AG20443 (cell line): ENCODE data around the gene C2orf92.
"Not testable (repeated sequence)": the region's sequence is repeated elsewhere in the genome, so short reads cannot be mapped to it uniquely, and the experiment has no call there.

Experiments used
- DNase-seq: peaks from one replicate; pipeline ENCODE4 v3.0.0; 2012; ENCODE audit warnings: low spot score, mixed read lengths

Gene C2orf92

DNA sequence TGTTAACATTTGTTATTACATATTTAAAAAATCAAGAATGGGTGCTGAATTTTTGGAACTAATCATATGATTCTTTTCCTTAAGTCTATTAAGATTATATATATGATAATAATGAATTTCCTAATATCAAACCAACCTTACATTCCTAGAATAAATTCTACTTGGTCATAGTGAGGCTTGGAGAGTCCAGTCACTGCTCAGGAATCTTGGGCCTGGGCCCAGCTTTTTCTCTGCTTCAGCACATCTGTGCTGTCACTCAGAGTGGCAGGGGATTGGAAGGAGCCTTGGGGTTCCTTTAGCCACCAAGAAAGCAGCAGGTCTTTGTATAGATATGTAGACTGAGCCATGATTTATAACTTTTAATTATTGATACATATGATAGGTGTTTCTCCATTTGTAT is 24.0 kb downstream of the C2orf92 start:
- DNase-seq: no peak

DNA sequence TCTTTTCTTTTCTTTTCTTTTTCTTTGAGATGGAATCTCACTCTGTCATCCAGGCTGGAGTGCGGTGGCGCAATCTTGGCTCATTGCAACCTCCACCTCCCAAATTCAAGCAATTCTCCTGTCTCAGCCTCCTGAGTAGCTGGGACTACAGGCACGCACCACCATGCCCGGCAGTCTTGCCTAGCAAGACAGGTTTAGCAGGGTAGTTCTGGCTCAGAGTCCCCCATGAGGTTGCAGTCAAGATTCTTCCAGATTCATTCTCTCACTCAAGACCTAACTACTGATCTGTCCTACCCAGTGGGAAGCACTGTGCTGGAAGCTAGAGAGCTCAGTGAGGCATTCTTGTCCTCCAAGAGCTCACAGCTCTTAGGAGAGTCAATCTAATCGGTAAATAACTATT is 26.2 kb downstream of the C2orf92 start:
- no peak for DNase-seq

DNA sequence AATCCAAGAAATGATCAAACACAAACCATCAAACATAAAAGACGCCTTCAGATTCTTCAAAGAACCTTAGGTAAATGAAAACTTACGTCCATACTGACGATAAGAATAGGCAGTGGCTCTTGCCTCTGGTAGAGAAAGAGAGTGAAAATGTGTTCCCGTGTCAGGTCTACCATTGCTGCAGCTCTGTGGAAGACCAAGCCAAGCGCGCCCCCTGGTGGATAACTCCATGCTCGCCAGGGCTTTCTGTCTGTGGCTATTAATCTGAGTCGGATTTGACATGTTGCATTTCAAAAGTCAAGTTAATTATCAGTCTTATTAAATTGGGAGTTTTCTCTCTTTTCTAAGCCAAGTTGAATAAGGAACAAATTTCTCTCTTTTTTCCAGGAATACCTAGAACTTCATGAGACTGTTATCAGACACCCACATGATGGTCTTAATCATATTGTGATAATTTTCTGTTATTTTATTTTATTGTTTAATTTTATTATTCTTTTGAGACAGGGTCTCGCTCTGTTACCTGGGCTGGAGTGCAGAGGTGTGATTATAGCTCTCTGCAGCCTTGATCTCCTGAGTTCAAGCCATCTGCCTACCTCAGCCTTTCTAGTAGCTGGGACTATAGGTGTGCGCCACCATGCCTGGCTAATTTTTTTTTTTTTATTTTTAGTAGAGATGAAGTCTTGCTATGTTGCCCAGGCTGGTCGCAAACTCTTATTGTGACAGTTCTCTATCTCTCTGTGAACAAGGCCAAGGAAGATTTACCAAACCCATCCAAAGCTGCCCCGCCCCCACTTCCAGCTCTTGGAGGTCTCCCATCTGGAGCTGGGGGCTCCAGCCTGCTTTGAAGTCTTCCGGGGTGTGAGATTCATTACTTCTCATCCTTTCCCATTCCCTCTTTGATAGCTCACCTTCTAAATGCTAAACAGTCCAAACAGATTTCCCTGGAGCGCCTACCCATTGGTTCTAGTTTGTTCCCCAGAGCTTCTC is 28.0 kb downstream of the C2orf92 start:
- peak; percentile 87 for DNase-seq

DNA sequence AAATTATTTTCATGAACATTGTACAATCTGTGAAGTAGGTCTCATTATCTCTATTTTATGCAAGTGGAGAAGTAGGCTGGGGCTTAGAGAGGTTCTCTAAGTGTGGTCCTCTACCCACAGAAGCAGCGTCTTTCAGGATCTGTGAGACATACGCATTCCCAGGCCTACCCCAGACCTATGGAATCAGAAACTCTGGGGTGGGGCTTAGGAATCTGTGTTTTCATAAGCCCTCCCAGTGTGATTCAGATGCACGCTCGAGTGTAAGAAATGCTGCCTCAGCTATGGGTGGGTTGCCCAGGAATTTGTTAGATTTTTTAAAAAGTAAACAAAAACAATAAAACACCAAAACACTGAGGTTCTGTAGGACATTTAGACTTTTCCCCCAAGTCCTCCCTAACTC is 29.0 kb downstream of the C2orf92 start:
- no peak for DNase-seq

DNA sequence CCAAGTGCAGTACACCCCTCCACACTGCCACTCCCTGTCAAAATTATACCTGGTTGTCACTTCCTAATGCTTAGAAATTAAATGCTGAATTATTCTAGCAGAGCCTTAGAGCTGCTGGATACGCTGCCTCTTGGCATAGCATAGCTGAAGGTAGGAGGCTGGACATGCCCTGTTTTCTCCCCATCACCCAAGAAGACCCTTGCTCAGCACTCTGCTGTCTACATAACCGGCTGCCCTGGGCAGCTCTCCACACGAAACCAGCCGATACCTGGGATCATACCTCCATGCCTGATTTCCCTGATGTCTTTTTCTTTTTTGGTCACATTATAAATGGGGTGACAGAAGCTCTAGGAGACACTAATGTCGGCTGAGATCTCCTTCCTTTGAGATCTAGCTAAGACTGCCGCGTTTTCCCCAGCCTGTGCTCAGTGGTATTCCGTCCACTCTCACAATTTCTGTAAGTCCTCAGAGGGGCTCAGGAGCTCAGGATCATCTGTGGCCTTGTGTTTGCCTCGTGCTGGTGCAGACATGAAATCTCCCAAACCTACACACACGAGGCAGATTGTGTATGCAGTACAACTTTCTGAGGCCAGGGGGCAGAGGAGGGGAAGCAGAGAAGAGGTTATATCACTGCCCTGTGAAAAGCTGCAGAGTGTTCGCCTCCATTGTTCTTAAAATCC is 30.4 kb downstream of the C2orf92 start:
- peak; percentile 80 for DNase-seq

DNA sequence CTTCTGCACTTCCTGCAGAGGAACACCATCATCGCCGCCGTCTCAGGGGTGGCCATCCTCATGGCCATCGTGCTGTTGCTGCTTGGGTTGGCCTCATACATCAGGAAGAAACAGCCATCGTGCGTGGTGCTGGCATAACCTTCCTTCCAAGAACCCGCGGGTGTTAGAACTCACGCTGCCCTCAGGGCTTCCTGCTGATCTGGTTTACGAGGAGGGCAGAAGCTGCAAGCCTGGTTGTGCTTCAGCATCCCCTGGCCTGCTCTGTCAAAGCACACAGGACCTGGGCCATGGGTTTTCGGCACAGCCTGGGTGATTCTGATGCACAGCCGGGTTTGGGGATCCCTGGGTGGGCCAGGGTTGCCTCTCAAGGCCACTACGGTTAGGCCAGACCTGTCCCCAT is 31.7 kb downstream of the C2orf92 start:
- DNase-seq: no peak

DNA sequence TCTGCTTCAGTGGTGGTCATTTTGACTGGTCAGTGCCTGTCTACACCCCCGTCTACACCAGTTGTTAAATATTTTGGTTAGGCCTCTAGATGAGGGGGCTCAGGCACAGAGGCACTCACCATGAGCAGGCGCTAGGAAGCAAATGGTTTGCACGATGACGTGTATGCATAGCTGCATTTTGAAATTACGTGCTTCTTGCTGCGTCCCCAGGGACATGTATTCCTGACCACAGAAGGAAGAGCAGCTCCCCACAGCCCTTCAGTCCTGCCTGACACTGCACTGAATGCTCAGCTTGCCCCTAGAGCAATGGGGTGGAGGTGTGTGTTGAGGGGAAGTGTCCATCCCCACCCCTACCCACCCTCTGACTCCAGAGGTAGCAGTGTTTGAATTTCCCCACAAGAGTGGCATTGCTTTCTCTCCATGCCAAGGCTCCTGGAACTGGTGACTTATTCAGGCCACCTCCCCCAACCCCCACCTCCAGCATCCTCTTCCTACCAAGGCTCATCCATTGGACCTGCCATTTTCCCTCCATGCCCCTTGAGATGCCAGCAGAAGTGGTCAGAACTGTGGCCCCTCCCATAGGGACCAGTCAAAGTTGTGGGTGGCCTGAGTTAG is 32.4 kb downstream of the C2orf92 start:
- no peak for DNase-seq

DNA sequence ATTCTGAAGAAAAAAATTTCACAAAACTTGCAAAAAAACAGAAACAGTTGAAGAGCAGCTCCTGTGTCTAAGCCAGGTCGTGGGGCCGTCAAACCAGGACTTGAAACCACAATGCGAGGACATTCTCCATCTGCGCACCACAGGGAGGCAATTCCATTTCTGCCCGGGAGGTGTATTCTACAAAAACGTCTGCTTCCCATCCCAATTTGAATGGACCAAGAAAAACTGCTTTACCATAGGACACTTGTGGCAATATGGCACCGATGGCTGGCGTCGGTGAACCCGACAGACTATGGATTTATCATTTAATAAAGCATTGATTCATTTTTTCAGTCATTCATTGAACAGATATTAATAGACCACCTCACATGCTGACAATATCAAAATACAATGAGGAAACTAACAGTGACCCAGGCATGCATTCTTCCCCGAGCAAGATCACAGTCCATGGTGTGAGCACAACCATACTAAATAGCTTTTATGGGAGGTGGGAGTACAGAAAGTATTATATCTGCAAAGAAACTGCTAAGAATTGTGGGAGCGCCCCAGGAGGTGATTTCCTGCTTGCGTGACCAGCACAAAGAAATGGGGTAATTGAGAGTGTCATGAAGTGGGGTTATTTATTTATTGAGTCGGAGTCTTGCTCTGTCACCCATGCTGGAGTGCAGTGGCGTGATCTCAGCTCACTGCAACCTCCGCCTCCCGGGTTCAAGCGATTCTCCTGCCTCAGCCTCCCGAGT is 33.4 kb downstream of the C2orf92 start:
- peak; percentile 2 for DNase-seq

DNA sequence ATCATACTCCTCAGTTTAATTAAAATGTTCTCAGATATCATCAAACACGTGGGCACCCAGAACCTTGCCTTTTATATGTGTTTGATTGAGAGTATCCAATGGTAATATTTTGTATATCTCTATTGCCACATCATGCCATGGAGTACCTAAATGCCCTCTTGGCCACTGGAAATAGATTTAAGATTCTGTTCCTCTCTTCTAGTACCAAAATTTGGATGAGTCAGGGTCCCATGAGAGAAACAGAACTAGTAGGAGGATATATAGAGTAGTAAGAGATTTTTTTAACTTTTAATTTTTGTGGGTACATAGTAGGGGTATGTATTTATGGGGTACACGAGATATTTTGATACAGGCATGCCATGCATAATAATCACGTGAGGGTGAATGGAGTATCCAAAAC is 34.2 kb downstream of the C2orf92 start:
- DNase-seq: no peak

DNA sequence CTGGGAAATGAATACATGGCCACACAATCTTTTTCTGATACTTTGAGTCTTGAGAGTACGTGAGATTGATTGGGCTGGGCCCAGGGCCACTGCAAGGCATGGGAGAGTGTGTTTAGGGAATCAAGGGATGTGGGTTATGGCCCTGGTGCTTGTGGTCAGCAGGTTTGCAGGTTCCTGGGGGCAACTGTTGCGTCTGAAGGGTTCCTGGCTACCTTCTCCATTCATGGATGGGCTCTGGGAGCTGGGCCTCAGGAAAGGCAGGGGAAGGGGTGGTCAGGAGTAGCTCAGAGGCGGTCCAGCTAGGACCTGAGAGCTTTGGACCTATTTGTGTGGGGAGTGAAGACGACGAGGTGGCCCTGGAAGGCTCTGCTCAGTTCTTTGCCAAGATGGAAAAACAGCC is 35.5 kb downstream of the C2orf92 start:
- no peak for DNase-seq

DNA sequence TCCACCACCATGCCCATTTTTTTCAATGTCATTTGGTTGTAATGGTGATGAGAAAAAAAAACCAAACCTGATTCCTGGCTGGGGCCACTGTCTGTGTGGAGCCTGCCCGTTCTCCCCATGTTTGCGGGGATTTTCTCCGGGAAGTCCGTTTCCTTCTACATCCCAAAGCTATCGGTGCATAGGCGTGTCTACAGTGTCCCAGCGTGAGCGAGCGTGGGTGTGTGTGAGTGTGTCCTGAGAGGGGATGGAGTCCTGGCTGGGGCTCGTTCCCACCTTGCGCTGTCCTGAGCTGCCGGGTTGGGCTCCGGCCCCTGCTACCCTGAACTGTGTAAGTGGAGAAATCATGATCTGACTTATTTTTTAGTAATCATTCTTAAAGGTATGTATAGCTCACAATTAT is 36.6 kb downstream of the C2orf92 start:
- no peak for DNase-seq

DNA sequence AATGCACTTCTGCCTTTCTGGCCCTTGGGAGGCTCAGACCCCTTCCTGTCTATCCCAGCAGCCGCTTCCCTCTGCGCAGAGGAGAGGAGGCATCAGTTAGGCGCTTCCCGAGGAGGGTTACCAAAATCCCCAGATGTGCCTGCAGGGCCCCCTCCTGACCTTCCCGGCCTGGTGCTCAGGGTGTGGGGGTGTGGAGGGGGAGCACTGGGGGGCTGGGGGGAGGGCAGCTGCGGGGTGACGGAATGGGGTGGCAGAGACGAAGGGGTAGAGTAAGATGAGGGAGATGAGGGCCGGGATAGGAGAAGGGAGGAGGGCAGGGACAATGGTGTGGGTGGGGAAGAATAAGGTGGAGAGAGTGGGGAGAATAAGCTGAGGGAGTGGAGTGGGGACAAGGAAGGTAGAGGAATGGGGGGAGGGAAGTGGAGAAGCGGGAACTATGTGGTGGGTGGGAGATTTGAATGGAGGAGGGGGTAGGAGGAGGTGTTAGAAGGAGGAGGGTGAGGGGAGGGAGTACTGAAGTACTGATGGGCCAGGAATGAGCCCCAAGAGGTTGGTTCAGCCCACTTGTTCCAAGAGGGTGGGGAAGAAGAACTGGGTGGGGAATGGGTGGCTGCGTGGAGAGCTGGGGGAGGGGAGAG is 37.3 kb downstream of the C2orf92 start:
- no peak for DNase-seq

DNA sequence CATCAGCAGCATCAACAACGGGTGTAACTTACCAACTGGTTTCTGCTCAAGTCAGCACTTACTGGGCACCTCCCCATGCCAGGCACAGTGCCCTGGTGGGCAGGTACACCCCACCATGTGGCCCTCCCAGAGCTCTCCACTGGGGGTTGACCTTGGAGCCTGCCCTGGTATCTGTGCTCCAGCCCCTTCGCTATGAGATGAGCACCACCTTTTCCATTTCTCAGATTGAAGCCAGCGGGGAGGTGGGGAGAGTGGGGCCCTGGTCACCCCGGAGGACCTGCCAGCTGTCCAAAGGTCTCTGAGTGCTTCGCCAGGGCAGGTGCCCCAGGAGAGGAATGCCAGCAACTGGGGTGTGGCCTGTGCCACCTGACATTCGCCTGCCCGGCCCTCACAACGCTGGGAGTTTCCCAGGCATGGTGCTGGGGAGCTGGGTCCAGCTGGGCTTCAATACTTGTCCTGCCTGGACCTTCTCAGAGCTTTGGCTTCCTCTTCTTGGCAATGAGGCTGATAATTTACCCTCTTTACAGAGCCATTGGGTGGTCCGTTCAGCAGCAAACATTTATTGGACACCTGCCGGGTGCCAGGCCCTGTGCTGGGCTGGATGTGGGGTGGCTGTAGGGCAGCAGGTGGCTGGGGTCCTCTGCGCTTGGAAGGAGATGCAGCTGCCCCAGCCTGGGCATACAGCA is 38.0 kb downstream of the C2orf92 start:
- no peak for DNase-seq

DNA sequence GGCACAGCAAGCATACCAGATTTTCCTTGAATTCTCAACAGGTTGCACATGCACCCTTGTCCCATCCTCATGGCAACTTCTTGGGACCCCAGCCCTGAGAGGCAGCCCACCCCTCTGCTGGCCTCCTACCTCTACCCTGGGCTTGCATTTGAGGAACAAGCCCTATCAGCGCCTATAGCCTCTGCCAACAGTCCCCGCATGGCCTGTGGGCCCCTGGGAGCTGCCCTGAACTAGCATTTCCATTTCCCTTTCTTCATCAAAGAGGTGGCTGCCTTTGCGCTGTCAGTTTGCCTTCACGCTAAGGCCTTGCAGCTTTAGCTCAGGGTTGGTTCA is 38.5 kb downstream of the C2orf92 start:
- DNase-seq: no peak

DNA sequence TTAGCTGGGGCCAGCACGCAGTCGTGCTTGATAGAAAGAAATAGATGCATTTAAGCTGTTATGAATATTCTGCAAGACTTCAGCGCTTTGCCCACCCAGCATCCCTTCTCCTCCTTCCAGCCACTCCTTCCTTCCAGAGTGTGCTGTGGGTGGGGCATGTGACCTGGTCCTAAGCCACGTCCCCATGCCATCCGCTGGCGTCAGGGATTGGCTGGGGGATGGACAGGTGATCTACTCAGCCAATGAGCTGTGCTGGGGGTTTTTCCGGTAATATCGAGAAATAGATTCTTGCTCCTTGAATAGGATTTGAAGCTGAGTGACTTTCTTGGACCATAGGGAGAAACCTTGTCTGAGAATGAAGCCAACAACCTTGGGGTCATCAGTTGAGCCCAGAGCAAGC is 39.1 kb downstream of the C2orf92 start:
- DNase-seq: no peak

DNA sequence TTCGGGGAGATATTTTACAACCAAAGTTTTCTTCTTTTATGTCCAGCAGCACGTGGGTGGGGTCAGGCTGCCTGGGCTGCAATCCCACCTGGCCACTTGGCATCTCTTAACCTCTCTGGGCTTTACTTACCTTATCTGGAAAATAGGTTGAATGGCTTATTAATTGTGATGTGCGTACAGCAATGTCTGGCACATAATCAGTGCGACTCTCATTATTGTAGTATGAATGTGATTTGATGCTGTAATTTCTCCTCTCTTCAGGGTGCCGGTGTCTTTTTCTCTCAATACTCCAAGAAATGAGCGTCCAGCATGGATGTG is 41.8 kb downstream of the C2orf92 start:
- DNase-seq: no peak

DNA sequence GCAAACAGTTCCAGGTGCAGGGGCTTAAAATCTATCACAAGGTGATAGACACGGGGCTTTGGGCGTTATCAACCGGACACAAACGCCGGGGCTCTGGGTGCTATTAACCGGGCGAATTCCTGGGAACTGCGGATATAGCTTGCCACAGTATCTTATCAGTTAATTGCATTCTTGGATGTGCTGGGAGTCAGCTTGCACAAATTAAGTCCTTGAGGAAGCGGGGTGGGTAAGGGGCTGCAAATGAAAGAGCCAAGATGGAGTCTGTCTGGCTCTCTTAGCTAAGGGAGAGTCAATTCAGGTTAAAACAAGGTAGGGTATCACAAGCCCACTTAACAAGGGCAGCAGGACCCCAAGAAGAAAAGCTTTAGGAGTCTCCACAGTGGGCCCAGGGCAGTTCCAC is 42.7 kb downstream of the C2orf92 start:
- DNase-seq: not testable (repeated sequence)

DNA sequence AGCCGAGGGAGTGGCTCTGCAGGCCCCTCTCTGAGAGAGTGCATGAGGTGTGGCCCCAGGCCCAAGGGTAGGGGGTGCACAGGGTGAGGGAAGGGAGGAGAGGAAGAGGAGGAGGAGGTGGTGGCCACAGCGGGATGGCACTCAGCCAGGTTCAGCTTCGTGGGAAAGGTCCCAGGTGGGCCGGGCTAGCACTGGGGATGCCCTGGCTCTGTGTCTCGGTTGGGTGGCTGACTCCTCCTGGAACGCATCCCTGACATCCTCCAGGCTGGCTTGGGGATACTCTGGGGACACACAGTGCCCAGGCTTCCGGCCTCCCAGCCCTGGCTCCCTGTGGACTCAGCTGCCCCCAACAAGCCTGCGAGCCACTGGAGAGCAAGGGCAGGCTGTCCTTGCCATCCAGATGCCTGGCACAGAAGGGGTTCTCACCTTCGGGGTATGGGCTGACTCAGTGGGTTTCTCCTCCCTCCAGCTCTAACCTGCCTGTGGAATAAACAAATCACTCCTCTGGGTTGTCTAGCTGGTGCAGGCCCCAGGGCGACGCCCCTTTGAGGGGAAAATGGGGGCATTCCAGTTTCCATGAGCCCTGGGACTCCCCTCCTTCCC is 43.3 kb downstream of the C2orf92 start:
- DNase-seq: no peak

DNA sequence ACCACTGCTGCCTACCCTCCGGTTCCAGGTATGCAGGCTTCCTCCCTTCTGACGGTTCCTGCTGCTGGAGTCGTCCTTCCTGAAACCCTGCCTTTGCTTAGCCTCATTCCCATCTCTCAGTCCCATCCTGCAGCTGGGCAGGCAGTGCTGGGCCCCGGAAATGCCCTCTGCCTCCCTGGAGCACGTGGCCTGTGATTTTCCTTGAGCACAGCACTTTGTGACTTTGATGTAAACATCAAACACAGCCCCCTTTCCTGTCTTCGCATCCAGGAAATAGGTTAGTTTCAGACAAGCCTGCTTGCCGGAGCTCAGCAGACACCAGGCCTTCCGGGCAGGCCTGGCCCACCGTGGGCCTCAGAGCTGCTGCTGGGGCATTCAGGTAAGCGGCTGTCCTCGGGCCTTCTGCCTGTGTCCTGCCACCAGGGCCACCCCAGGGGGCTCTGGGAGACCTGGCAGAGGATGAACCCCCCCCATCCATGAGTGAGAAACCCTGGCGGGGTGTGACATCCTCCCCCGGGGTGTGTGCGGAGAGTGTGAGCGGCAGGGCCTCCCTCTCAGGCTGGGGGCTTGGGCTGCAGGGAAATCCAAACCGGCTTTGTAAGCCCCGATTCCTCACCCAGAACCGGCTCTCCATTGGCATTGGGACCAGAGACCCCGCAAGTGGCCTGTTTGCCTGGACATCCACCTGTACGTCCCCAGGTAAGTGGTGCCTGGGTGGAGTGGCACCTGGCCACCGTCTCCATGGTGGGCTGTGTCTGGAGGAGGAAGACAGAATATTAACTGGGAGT is 44.0 kb downstream of the C2orf92 start, which contains the start of gene ZAP70:
Gene ZAP70, plus strand, starts transcription at position 281 of the 788 bp plus-strand sequence. CDS start 10,461 bp downstream, outside the sequence.
- DNase-seq: no peak
